GM18511 (cell line): Measurements from ENCODE around the gene CCNQ.
A peak's percentile ranks its signal among the peaks of the same experiment; 100 is the strongest.

Source experiments
- ATAC-seq: cut with Tn5 transposase; IDR thresholded peaks from one replicate; pipeline ENCODE4 v1.9.1; 2021; ENCODE audit warnings: mild to moderate bottlenecking, moderate library complexity; ENCODE audit not compliant: unreplicated experiment

Gene CCNQ

DNA sequence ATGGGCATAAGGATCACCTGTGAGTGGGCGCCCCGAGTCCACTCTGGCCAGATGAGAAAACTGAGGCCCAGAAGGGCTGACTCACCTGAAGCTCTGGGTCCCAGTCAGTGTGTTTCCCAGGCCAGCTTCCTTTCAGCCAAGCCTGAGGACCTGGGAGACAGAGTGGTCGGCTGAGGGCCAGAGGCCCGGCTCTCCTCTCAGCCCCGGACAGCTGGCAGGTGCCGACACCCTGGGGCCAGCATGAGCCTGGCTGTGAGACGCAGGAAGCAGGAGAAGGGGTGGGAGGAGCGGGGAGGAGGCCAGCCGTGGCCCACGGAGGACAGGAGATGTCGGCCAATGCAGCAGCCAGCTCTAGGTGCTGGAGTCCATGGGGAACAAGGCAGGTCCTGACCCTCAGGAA is 52.6 kb downstream of the CCNQ start:
- ATAC-seq, result no peak

GRCh38 chrX:153544727-153545126 is 54.2 kb downstream of the CCNQ start:
- ATAC-seq, result no peak

DNA sequence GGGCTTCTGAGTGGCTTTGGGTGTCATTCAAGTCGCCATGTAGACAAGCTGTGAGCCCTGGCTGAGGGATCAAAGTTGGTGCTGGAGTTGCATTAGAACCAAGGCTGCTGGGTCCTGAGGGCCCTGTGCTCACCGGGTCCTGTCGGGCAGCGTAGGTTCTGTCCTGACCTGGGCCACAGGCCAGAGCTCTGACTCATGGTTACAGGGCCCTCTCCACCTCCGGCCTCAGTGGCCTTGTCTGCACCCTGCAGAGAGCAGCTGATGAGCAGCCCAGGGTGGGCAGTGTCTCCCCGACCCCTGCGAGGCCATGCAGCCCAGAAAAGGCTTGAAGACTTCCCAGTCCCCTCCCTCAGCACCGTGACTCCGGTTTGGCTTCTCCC is 59.0 kb downstream of the CCNQ start:
- peak; percentile 13 for ATAC-seq

GRCh38 chrX:153539171-153539978 is 59.6 kb downstream of the CCNQ start:
- ATAC-seq, result peak; percentile 72

GRCh38 chrX:153538424-153538823 is 60.5 kb downstream of the CCNQ start:
- no peak for ATAC-seq
